DOHH2 (cell line): ENCODE data around the gene MAPK7.

ENCODE experiments used
- H3F3A ChIP-seq: fragments of 200-600 bp; sonication (generic), shearing (Covaris generic); 2 replicates; pipeline ENCODE4 v1.6.0; 2016; ENCODE audit warnings: antibody characterized with exemption, mild to moderate bottlenecking; ENCODE audit not compliant: control insufficient read depth, insufficient read depth
- H3K27ac ChIP-seq: fragments of 200-600 bp; sonication (generic); 2 replicates; pipeline ENCODE4 v1.5.1; 2014; ENCODE audit warnings: low read depth, mild to moderate bottlenecking, low read length, moderate library complexity
- H3K27me3 ChIP-seq: fragments of 200-600 bp; sonication (generic); 2 replicates; pipeline ENCODE4 v1.6.1; 2014; ENCODE audit warnings: mild to moderate bottlenecking, low read length, mixed read lengths; ENCODE audit not compliant: control insufficient read depth
- H3K36me3 ChIP-seq: fragments of 200-600 bp; sonication (generic); 2 replicates; pipeline ENCODE4 v1.6.1; 2014; ENCODE audit warnings: mild to moderate bottlenecking, low read length, moderate library complexity, mixed read lengths; ENCODE audit not compliant: control insufficient read depth
- H3K4me1 ChIP-seq: fragments of 200-600 bp; sonication (generic); 2 replicates; pipeline ENCODE4 v1.6.1; 2014; ENCODE audit warnings: mild to moderate bottlenecking, low read length, mixed read lengths; ENCODE audit not compliant: control insufficient read depth
- H3K4me2 ChIP-seq: fragments of 200-600 bp; sonication (generic); 2 replicates; pipeline ENCODE4 v1.6.0; 2014; ENCODE audit warnings: mild to moderate bottlenecking, low read length, moderate library complexity
- H3K4me3 ChIP-seq: fragments of 200-600 bp; sonication (generic); 2 replicates; pipeline ENCODE4 v1.5.1; 2014; ENCODE audit warnings: mild to moderate bottlenecking, low read length, mixed read lengths
- H3K79me2 ChIP-seq: fragments of 200-600 bp; sonication (generic); 2 replicates; pipeline ENCODE4 v1.6.1; 2014; ENCODE audit warnings: mild to moderate bottlenecking, low read length, mixed read lengths; ENCODE audit not compliant: control insufficient read depth
- H3K9me2 ChIP-seq: fragments of 200-600 bp; sonication (generic); replicated peaks from 2 replicates; pipeline ENCODE4 v1.6.1; 2014; ENCODE audit warnings: mild to moderate bottlenecking, low read length, mixed read lengths; ENCODE audit not compliant: control insufficient read depth
- H3K9me3 ChIP-seq: fragments of 200-600 bp; sonication (generic); 2 replicates; pipeline ENCODE4 v1.6.1; 2014; ENCODE audit warnings: antibody characterized with exemption, low read length, mixed read lengths; ENCODE audit not compliant: control insufficient read depth, insufficient read depth
- H4K20me1 ChIP-seq: fragments of 200-600 bp; sonication (generic); 2 replicates; pipeline ENCODE4 v1.6.0; 2014; ENCODE audit warnings: low read depth, mild to moderate bottlenecking, antibody characterized with exemption, low read length, moderate library complexity; ENCODE audit not compliant: control insufficient read depth, insufficient read depth
- EZH2phosphoT487 ChIP-seq: fragments of 200-600 bp; sonication (generic); IDR thresholded peaks from 2 replicates; pipeline ENCODE4 v1.6.1; 2017; ENCODE audit warnings: borderline replicate concordance, mild to moderate bottlenecking, antibody characterized with exemption, low read length, moderate library complexity, mixed read lengths
- TF ChIP-seq, protein P1 (sequence below): fragments of 200-600 bp; sonication (generic); IDR thresholded peaks from one replicate; pipeline ENCODE4 v1.5.1; 2014; ENCODE audit warnings: antibody characterized with exemption, mild to moderate bottlenecking, low read depth, low read length; ENCODE audit not compliant: poor library complexity, severe bottlenecking

The MAPK7 gene

DNA sequence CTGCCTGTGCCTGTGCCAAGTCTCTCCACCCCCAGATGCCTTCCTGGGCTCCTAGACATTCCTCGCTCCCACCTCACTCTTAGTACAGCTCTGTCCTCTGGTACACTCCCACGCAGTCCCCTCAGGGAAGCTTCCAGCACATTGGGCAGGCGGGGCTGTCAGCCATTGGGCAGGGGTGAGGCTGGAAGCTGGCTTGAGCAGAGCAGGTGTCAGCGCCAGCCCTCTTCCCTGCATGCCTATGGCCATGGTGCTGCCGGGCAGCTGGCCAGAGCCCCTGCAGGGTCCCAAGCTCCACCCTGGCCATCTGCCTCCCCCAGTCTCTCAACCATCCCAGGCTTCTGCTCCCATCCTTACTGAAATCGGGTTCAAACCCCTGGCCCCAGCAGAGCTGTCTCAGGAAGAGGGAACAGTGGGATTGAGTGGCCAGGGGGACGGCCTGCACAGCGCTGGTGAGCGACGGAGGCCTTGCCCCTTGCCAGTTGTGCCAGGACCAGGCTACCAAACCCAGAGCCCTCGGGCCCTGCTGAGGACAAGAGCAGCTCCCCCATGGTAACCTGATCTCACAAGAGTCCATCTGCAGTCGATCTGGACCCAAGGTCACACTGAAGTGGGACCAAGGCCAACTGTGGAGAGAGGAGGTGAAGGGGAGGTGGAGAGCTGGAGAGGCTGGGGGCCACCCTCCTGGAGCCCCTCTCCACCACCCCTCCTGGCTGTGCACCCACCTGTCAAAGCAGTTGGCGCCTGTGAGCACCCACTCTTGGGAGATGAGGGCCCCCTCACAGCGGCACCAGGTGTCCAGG lies 13.4 kb upstream of the MAPK7 start:
- Histone ChIP-seq H3K4me3 (no peak overlapping the region), H3K79me2 (no peaks in the 10 kb centered on the region), H4K20me1 (no peaks in the 10 kb centered on the region), H3K27me3 (peaks cover 12% of the 10 kb centered on the region), H3F3A (no peaks in the 10 kb centered on the region), H3K27ac (no peak overlapping the region), H3K4me2 (no peak overlapping the region), H3K36me3 (no peaks in the 10 kb centered on the region), H3K9me2 (no peaks in the 10 kb centered on the region), H3K9me3 (no peaks in the 10 kb centered on the region), H3K4me1 (peaks cover 13% of the 10 kb centered on the region)
- no peak for TF ChIP-seq EZH2phosphoT487
- TF ChIP-seq, protein P1, sequence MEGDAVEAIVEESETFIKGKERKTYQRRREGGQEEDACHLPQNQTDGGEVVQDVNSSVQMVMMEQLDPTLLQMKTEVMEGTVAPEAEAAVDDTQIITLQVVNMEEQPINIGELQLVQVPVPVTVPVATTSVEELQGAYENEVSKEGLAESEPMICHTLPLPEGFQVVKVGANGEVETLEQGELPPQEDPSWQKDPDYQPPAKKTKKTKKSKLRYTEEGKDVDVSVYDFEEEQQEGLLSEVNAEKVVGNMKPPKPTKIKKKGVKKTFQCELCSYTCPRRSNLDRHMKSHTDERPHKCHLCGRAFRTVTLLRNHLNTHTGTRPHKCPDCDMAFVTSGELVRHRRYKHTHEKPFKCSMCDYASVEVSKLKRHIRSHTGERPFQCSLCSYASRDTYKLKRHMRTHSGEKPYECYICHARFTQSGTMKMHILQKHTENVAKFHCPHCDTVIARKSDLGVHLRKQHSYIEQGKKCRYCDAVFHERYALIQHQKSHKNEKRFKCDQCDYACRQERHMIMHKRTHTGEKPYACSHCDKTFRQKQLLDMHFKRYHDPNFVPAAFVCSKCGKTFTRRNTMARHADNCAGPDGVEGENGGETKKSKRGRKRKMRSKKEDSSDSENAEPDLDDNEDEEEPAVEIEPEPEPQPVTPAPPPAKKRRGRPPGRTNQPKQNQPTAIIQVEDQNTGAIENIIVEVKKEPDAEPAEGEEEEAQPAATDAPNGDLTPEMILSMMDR = no peak

DNA sequence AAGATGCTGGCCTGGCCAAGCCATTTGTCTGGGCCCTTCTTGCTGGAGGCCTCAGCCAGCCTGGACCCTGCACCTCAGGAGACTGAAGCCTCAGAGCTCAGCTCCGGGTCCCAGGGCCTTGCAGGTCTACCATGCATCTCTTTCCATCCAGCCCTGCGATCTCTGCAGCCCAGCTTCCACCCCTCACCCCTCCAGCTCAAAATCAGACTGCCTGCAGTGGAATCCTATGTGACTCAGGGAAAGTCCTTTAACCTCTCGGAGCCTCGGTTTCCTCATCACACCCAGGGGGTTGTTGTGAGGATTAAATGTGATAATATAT lies 12.8 kb upstream of the MAPK7 start:
- Histone ChIP-seq H3F3A (no peaks in the 10 kb centered on the region), H3K9me2 (no peaks in the 10 kb centered on the region), H3K4me3 (no peak overlapping the region), H3K36me3 (no peaks in the 10 kb centered on the region), H3K4me1 (peaks cover 13% of the 10 kb centered on the region), H3K79me2 (no peaks in the 10 kb centered on the region), H3K27me3 (peaks cover 12% of the 10 kb centered on the region), H4K20me1 (no peaks in the 10 kb centered on the region), H3K4me2 (no peak overlapping the region), H3K9me3 (no peaks in the 10 kb centered on the region), H3K27ac (no peak overlapping the region)
- TF ChIP-seq, protein P1 = no peak
- no peak for TF ChIP-seq EZH2phosphoT487

DNA sequence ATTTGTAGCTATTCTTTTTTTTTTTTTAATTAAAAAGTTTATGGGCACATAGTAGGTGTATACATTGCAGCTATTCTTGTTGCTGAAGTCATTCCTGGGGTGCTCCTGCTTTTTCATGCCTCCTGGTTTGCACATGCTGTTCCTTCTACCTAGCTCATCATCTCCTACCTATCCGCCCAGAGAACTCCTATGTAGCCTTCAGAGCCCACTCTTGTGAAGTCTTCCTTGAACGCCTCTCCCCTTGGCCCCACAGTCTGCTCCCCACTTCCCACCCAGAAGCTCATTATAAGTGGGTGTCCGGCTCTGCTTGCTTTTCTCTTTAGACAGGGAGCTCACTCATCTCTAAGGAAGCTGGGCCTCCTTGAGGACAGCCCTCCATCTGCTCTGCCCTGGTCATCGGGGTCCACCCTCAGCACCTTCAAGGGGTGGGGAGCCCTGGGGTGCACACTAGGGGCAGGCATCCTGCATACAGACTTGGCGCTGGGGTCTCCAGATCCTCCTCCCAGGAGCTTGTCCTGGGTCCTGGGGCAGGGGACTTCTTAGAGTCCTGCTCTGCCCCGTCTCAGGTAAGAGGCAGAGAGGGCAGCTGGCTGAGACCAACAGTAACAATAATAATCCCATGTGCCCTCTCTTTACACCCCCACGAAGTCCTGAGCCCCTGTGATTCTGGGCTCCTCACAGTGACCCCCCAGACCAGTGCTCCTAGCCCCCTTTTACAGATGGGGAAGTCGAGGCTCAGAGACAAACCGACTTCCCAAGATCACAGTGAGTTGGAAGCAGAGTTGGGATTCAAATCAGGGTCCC lies 12.3 kb upstream of the MAPK7 start:
- Histone ChIP-seq H3K4me2 (no peak overlapping the region), H3K27ac (no peak overlapping the region), H3K79me2 (no peaks in the 10 kb centered on the region), H3K27me3 (peaks cover 12% of the 10 kb centered on the region), H4K20me1 (no peaks in the 10 kb centered on the region), H3F3A (no peaks in the 10 kb centered on the region), H3K9me2 (no peaks in the 10 kb centered on the region), H3K36me3 (no peaks in the 10 kb centered on the region), H3K9me3 (no peaks in the 10 kb centered on the region), H3K4me1 (peaks cover 13% of the 10 kb centered on the region), H3K4me3 (no peak overlapping the region)
- TF ChIP-seq EZH2phosphoT487 = no peak
- TF ChIP-seq, protein P1 = no peak
